GM12878 (cell line): ENCODE data around the gene GREB1.

ENCODE experiments used
- BHLHE40 ChIP-seq, 2 experiments: fragments of 450-650 bp in 1 of 2; IDR thresholded peaks; 2 replicates each; pipeline ENCODE4 v1.6.1; 2011 to 2017; ENCODE audit warnings: low read depth in 2 of 2, borderline replicate concordance in 1 of 2, improper control_type of control experiment in 1 of 2, low read length in 1 of 2, mild to moderate bottlenecking in 1 of 2
- CBX5 ChIP-seq: sonication (generic); IDR thresholded peaks from 2 replicates; pipeline ENCODE4 v1.6.1; 2016; ENCODE audit warnings: low read depth, moderate library complexity, mild to moderate bottlenecking, inconsistent platforms
- CHD2 ChIP-seq: IDR thresholded peaks from 2 replicates; pipeline ENCODE4 v1.6.1; 2011; ENCODE audit warnings: low read depth, low read length, improper control_type of control experiment, borderline replicate concordance
- CTCF ChIP-seq, 3 experiments: IDR thresholded peaks in 2 of 3; conservative IDR thresholded peaks in 1 of 3; 2 replicates each; pipeline ENCODE4 v1.5.1; 2011; ENCODE audit warnings: low read depth in 3 of 3, low read length in 3 of 3, mild to moderate bottlenecking in 3 of 3, control low read depth in 2 of 3, moderate library complexity in 2 of 3, inconsistent platforms in 1 of 3, mixed read lengths in 1 of 3; ENCODE audit not compliant: control insufficient read depth in 2 of 3, insufficient read depth in 1 of 3; ENCODE audit errors: extremely low read depth in 1 of 3
- EGR1 ChIP-seq, 2 experiments: IDR thresholded peaks; 1 replicate in 1 of 2; 2 replicates in 1 of 2; pipeline ENCODE4 v1.6.1; 2011 to 2012; ENCODE audit warnings: low read depth in 2 of 2, low read length in 2 of 2, borderline replicate concordance in 1 of 2, mild to moderate bottlenecking in 1 of 2, moderate library complexity in 1 of 2
- EP300 ChIP-seq, 2 experiments: fragments of 150-350 bp in 1 of 2; IDR thresholded peaks; 2 replicates each; pipeline ENCODE4 v1.6.1; 2011 to 2012; ENCODE audit warnings: low read depth in 2 of 2, low read length in 2 of 2, borderline replicate concordance in 1 of 2, improper control_type of control experiment in 1 of 2, inconsistent platforms in 1 of 2; ENCODE audit not compliant: control insufficient read depth in 1 of 2
- MEF2A ChIP-seq: IDR thresholded peaks from 2 replicates; pipeline ENCODE4 v1.6.1; 2011; ENCODE audit warnings: low read depth, mild to moderate bottlenecking, low read length, moderate library complexity; ENCODE audit not compliant: insufficient read depth
- MYC ChIP-seq: IDR thresholded peaks from 2 replicates; pipeline ENCODE4 v1.6.1; 2011; ENCODE audit warnings: mild to moderate bottlenecking, low read length, moderate library complexity, inconsistent platforms; ENCODE audit not compliant: insufficient read depth, insufficient replicate concordance, insufficient read length, severe bottlenecking
- NFYA ChIP-seq: IDR thresholded peaks from 2 replicates; pipeline ENCODE4 v1.6.1; 2011; ENCODE audit warnings: low read depth, mild to moderate bottlenecking, low read length, improper control_type of control experiment, borderline replicate concordance
- SP1 ChIP-seq: IDR thresholded peaks from one replicate; pipeline ENCODE4 v1.6.1; 2011; ENCODE audit warnings: low read depth, low read length
- TAF1 ChIP-seq: IDR thresholded peaks from 2 replicates; pipeline ENCODE4 v1.6.1; 2011; ENCODE audit warnings: mild to moderate bottlenecking, low read depth, low read length, borderline replicate concordance
- ZBTB40 ChIP-seq: fragments of 450-650 bp; IDR thresholded peaks from 2 replicates; pipeline ENCODE4 v1.6.1; 2016; ENCODE audit warnings: mild to moderate bottlenecking, moderate library complexity, borderline replicate concordance

GRCh38 chr2:11539317-11540147 lies 5.7 kb downstream of the GREB1 start:
- TF ChIP-seq BHLHE40 (IDR thresholded peaks at IDR 0.05; ENCODE audit: borderline replicate concordance in 1 of 2, low read depth in 2 of 2, low read length in 1 of 2) (no peak), NFYA (no peak), EP300 (IDR thresholded peaks at IDR 0.05; ENCODE audit: borderline replicate concordance in 1 of 2, control insufficient read depth in 1 of 2, low read depth in 2 of 2, low read length in 2 of 2) (no peak), CBX5 (no peak), CTCF (IDR thresholded peaks at IDR 0.05 in 2 of 3, conservative IDR thresholded peaks at IDR 0.05 in 1 of 3; ENCODE audit: control insufficient read depth in 2 of 3, extremely low read depth in 1 of 3, insufficient read depth in 1 of 3, low read depth in 3 of 3, low read length in 3 of 3) (no peak), MEF2A (no peak), ZBTB40 (no peak), TAF1 (no peak), EGR1 (IDR thresholded peaks at IDR 0.05; ENCODE audit: borderline replicate concordance in 1 of 2, low read depth in 2 of 2, low read length in 2 of 2) (no peak), CHD2 (no peak), SP1 (no peak), MYC (no peak)
